GM19238 (cell line): Measurements from ENCODE around the gene ITPK1.

Source experiments
- DNase-seq: peaks from one replicate; pipeline ENCODE4 v3.0.0; 2011; ENCODE audit warnings: low spot score; ENCODE audit not compliant: insufficient read length

ITPK1 gene

DNA sequence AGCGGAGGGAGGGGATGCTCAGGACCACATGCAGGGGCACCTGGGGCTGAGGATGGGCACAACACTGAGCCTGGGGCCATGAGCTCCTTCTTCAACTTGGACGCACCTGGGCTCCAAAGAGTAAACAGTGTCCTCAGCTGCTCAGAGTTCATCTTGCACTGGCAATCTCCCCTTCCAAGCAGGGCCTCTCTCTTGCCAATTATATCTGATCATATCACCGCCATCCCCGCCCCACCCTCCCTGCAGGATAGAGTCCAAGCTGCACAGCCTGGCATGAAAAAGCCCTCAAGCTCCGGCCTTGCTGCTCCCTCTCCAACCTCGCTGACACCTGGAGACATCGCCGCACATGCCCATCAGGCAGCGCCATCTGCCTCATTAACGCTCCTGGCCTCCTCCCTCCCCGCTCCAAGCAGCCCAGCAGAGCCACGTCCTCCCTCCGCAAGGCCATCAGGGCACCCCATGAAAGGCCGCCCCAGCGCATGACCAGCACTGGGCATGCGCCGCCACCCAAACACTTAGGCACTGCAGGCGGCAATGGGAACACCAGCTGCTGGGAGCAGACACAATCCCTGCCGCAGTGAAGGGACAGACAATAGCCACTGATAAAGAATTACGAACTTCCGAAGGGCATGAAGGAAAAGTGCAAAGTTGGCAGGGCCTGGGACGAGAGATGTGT lies 103.9 kb downstream of the ITPK1 start:
- DNase-seq, result no peak

DNA sequence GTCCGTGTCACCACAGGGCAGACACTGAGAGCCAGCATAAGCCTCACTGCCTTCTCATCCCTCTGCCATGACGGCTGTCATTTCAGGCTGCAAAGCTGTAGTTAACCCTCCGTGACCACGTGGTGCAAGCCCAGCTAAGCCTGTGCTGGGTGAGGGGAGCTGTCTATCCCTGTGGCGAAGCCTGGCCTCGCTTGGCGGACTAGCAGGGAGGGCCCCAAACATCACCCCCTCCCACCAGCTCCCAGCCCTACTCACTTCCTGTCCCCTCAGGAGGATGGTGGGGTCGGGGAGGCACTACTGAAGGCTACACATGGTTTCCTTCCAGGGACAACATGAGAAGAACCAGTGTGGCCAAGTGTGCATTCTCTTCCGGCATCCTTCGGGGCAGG lies 104.6 kb downstream of the ITPK1 start:
- DNase-seq, result no peak

DNA sequence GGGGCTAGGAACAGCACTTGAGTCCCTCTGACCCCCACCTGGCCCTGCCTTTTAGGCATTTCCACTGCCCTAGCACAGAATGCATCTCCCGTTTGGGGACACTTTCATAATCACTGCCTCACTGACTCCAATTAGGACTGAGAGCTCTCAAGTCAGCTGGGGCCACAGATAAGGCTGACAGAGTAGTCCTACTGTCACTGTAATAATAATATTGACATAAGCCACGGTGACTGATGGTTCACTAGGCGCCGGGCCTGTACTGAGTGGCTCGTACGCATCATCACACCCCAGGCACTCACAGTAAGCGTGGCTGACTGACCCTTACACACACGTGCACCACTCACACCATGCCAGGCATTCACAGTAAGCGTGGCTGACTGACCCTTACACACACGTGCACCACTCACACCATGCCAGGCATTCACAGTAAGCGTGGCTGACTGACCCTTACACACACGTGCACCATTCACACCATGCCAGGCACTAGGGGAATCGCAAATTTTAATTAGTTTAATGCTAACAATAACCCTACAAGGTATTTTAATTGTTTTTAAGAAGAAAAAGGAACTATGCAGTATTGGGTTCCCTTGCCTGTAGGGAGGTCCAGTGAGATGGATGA lies 105.1 kb downstream of the ITPK1 start:
- DNase-seq, result no peak

DNA sequence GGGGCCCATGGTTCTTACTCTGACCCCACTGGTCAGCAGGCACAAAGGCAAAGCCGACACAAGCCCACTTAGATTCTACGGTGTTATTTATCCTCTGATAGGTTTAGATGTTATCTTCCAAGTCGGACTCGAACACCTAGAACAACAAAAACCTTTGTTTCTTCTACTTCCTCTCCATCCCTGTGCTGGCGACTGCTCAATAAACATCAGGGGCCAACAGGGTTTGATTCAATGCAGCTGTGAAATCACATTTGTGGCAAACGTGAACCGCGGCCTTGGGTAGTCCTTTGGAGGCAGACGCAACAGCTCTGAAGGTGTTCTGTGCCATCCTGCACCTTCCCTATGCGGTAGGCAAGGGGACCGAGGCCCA lies 105.6 kb downstream of the ITPK1 start:
- DNase-seq, result no peak

DNA sequence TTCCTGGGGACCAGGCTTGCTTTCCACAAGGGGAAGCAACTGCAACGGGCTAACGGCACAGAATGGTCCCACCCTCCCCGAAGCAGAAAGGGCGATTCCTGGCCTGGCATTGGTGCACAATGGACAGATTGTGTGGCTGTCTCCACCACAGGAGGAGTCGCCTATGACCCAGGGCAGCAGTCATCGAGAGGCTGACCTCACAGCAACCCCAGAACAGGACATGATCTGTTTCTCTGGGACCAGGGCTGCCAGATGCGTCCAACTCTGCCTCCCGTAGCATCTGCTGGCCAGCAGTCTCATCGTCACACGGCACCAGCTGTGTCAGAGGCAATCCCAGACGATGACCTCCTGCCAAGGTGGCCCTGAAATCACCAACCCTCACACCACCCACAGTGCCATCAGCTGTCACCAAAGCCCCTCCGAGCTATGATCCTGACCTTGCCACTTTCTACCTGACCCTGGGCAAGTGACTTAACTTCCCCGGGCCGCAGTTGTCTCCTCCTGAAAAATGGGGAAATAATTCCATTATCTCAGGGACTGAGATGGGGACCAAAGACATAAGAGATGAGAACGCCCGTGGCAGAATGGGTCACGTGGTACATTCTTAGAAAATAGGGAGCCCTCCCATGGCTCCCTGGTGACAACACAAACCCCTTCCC lies 106.1 kb downstream of the ITPK1 start:
- no peak for DNase-seq

DNA sequence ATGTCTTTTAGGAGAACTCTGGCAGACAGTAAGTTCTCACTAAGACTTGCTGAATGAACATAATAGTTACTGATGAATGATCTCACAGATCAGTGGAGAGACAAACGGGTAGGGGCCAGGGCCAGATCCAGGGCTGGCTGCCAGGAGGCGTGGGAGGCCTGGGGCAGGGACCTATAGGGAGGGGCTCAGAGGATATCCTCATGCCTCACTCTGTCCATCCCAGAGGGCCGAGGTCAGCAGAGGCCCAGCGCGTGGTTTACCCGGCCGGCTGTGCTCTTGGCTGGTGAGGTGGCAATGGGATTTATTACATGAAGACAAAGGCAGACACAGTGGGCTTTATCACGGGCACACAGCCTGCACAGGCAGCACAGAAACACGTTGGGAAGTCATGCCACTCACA lies 107.3 kb downstream of the ITPK1 start:
- no peak for DNase-seq

DNA sequence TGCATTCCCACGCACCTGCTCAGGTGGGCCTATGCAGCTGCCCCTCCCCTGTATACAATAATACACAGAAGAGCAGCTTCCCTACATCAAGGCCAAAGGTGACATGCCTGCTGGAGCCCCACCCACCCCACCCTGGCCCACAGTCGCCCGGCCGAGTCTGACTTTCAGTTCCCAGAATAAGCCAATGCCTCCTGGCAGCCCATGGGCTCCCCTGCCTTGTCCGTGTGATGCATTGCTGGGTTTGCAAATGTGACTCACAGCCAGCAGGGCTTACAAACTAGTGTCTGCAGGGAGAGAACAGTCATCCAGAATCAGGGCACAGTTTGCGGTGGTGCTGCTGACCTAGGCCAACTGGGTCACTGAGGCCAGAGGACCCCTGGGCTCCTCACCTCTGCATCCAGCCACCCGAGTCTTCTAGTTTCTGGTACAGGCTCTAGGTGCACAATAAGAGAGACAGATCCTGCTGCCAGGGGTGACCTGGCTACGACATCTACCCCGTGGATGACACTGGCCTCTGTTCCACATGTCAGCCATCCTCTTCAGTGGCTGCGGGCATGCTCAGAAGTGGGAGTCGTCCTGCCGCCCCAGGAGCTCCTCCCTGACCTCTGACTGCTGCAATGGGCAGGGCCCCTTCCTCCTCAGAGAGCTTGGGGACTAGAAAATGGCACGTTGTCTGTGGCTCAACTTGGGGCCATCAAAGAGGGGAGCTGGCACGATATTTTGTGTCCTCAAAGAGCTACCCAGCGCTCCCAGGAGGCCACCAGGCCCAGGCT lies 108.3 kb downstream of the ITPK1 start:
- no peak for DNase-seq

DNA sequence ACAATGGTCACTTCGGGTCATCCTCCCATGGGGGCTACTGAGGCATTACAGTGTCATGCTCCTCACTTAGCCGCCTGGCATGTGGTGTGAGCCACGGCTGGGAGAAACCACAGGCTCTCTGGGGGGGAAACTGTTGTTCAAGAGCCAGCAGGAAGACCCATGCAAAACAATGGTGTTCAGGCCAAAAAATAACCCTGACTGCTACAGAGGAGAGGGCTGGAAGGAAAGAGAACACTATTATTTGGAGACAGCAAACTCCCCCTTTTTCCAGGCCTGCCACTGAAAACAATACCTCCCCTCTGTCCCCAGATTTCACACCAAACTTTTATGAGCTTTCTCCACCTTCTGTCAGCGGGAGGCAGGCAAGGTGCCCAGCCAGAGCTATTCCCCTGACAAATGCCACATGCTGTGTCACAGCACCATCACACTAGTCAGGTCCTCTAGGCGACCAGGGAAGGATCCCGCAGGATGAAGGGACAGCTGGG lies 109.1 kb downstream of the ITPK1 start:
- DNase-seq, result no peak

DNA sequence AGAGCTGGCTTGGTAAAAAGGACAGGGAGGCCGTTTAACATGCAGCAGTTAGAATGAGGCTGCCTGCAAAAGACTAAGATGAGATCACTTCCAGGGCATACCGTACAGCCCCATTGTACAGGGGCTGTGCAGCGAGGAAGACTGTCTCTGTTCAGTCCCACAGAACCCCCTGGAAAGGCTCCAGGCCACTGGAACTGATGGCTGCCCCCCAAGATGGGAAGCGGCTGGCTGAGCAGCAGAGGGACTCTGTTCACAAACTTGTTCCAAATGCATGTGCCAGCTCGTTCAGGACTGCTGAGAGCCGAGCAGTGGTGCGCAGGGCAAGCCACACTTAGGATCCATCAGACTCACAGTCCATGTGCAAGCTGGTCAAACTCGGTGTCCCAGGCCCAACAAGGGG lies 109.9 kb downstream of the ITPK1 start:
- no peak for DNase-seq

DNA sequence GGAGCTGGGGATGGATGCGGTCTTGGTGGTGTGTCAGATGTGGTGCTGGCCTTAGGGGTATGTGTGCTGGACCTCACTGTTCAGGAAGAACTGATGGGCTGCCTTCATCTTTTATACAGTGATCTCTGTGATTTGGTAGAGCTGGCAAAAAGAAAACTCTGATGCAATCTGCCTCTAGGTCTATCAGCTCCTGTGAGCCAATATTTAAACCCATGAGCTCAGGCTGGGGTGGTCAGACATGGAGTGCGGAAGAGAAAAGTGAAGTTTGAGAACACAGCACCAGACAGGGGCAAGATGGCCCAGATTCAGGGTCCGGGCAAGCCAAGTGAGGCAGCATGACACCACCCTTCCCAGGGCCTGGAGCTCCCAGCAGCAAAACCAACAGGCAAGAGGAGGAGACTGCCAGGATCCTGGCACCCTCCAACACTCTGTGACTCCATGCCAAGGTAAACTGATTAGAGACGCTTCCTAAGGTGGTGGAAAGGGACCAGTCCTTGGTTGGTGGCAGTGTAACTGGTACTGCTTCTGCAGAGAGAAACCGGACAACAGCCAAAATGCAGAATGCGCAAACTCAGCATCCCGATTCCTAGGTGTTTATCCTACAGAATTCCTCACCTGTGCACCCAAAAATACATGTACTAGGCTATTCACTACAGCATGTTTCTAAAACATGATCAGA lies 110.5 kb downstream of the ITPK1 start:
- no peak for DNase-seq

DNA sequence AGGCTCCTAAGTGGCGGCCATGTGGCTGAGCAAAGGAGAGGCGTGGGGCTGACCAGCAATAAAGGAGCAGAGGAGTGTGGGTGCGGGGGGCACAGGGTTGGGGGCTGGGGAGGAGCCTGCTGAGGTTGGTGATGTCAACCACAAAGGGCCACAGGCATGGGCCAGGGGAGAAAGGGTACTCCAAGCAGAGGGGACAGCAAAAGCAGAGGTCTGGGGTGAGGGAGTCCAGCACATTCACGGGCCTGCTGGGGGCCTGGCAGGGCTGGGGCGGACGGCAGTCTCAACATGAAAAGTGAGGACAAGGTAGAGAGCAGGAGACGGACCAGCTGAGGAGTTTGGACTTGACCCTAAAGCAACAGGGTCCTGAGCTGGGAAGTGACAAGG lies 111.0 kb downstream of the ITPK1 start:
- no peak for DNase-seq

DNA sequence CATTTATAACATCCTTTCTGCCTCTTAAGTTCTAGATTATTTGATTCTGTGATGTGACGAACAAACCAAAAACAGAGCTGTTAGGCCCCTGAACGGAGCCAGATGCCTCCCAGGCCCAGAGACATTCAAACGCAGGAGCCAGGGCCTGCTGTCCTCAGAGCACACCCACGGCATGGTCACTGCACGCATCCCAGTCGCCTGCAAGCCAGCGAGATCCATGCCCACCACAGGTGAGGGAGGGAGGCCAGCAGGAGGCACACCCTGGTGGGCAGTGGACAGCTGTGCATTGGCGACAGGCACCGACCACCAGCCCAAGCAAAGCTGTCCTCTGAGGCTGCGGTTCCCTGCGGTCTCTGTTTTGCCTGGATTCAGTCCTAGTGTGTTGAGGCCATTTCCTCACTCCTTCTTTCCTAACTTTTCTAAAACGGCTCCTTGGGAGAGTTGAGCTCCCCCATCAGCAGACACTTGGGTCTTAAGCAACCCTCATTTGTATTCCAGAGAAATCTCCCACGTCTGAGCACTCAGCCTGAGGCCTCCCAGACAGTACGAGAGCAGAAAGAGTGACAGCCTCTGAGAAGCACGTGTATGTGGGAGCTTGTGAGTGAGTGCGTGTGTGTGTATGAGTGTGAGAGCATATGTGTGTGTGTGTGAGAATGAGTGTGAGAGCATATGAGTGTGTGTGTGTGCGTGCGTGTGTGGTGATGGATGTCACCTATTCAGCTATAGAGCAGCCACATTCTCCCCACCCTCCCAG lies 111.6 kb downstream of the ITPK1 start:
- DNase-seq, result no peak

DNA sequence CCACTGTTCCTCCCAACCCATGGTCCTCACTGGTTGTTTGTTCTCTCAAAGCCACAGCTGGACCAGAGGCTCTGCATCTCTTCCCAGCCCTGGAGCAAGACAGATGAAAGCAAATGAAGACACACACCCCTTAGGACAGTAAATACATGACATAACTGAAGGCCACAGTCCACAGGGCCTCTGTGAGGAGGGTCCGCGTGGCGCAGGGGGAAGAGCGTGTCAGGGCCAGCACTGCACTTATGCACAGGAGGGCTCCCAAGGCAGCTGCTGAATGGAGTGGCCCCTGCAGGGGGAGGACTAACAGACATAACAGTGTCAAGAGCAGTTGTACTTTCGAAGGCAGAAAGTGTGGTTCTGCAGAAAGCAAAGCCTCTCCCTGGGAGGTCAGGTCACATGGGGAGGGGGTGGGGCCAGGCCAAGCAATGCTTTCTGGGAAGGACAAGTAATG lies 112.8 kb downstream of the ITPK1 start:
- DNase-seq, result no peak

DNA sequence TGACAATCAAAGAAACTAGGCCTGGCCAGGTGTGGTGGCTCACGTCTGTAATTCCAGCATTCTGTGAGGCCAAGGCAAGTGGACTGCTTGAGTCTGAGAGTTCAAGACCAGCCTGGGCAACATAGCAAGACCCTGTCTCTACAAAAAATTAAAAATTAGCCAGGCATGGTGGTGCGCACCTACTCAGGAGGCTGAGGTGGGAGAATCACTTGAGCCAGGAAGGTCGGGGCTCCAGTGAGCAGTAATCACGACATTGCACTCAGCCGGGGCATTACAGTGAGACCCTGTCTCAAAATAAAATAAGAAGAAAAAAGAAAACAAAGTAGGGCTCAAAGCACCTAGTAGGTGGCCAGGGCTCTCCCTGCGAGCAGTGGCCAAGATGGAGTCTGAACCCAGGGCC lies 113.7 kb downstream of the ITPK1 start:
- DNase-seq, result no peak

DNA sequence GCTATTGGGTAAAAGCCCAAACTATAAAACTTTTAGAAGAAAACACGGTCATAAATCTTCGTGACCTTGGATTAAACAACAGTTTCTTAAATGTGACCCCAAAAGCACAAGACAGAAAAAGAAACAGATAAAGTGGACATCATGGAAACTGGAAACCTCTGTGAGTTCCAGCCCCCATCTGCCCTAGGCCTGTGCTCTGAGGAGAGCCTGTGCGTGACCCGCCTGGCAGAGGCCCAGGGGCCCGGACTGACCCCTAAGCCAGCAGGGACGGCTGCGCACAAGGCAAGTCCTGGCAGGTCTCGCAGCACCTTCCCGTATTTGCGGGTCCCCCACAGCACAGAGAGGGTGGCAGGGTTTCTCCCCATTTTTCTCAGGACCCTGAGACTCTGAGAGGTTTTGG lies 116.8 kb downstream of the ITPK1 start:
- no peak for DNase-seq

DNA sequence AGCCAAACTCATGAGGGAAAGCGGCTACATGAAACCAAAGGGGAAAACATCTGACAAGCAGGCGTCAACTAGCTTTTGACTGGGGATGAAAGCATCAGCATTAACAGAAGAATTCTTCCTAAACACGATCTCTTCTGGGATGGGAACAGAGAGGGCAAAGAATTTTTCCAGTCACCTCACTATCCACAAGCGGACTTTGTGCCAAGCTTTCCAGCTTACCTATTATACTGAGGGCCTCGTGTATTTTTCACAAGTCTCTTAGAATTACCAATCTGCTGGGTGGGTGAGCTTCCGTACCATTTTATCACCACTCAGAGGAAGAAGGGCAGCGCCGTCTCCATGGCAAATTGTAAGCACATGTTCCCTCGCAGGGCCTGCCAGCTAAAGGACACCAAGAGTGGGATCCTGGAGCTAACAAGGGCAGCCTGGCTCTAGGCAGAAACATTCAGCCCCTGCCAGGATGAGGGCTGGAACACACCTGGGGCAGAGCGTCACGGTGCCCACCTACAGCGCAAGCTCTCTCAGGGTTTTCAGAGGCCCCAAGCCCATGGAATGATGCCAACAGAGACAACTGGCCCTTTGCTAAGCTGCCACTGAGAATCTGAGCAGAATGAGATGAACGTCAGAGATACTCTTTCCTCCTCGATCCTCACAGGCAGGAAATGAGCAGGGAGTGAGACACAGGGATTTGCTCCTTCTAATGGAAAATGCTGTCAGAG lies 118.2 kb downstream of the ITPK1 start:
- DNase-seq, result no peak

DNA sequence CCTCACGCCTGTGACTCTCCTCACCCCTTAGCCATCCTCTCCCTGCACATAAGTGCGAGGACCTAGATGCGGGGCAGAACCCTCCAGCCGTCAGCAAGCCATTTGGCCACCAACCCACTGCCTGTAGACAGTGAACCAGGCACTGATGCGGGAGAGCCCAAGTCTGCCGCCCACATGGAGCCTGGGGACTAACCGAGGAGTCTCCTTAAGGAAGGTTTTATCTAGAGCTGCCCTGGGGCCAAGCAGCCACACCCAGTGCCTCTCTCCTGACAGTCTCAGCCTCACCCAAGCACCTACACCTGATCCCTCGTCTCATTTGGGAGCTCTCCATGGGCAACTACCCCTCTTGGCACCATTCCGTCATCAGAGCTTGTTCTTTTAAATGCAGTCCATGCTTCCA lies 120.1 kb downstream of the ITPK1 start:
- no peak for DNase-seq

DNA sequence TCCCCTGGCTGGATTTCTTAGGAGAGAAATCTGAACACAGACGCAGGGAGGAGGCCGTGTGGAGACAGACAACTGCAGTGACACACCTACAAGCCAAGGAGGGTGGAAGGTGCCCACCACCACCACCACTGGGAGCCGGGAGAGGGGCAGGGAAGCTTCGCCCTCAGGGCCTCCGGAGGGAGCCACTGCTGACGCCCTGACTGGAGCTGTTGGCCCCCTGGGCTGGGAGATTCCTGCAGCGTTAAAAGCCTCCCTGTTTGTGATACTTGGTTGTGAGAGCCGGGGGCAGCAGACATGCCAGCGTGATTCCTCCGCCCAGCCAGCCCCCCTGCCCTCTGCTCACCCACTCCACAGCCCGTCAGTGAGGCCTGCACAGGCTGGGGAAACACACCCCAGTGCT lies 120.8 kb downstream of the ITPK1 start:
- no peak for DNase-seq

DNA sequence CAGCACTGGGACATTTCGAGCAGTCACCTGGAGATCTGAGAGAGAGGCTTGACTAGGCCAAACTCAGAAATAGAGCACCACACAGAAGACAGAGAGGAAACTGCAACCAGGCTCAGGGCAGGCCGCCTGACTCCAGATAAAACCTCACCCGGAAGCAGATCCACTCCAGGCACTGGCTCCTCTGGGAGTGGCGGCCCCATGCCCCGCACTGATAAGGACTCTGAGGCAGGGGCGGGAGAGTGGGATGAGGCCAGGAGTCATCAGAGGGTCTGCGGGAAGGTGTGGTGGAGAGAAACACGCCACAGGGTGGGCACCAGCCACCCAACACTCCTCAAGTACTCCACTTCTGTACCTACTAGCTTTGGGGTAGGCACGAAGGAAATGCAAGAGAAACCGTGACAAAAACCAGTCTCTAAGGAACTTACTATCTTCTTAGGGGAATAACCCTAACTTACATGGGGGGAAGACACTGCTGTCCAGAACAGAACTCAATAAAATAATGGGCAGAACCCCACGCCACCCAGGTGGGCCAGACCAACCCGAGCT lies 121.5 kb downstream of the ITPK1 start:
- DNase-seq, result no peak

DNA sequence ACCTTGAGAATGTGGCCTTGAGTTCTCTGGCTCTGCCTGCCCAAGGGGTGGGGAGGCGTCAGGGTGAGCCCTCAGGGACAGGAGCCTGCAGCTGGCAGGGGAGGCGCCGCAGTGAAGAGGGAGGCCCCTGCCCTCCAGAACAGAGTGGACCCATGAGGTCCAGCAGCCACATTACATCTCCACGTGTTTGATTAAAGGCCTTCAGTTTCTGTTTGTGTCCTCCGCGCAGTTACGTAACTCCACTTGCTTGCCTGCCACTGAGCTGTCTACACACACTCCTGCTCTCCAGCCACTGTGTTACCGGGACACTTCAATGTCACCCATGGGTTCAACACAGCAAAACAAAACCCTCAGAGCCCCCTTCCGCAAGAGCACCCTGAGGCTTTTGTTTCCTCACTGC lies 122.4 kb downstream of the ITPK1 start:
- no peak for DNase-seq
